Ishikawa (cell line): ENCODE data around the gene JPH3.

Experiments used
- CEBPB ChIP-seq: IDR thresholded peaks from 2 replicates; pipeline ENCODE4 v1.6.1; 2012
- CREB1 ChIP-seq: IDR thresholded peaks from 2 replicates; pipeline ENCODE4 v1.6.1; 2012; ENCODE audit warnings: low read depth
- EP300 ChIP-seq: IDR thresholded peaks from 2 replicates; pipeline ENCODE4 v1.6.1; 2012; ENCODE audit warnings: borderline replicate concordance
- MAX ChIP-seq: IDR thresholded peaks from 2 replicates; pipeline ENCODE4 v1.6.1; 2012
- RAD21 ChIP-seq: IDR thresholded peaks from 2 replicates; pipeline ENCODE4 v1.6.1; 2012; ENCODE audit warnings: low read depth
- TAF1 ChIP-seq: IDR thresholded peaks from 2 replicates; pipeline ENCODE4 v1.6.1; 2012; ENCODE audit warnings: low read depth, mild to moderate bottlenecking
- TCF12 ChIP-seq: IDR thresholded peaks from 2 replicates; pipeline ENCODE4 v1.6.1; 2012; ENCODE audit warnings: low read depth
- YY1 ChIP-seq: IDR thresholded peaks from 2 replicates; pipeline ENCODE4 v1.6.1; 2012; ENCODE audit warnings: low read depth
- TF ChIP-seq, protein P1 (sequence below): IDR thresholded peaks from 2 replicates; pipeline ENCODE4 v1.6.1; 2012; ENCODE audit warnings: low read depth, mild to moderate bottlenecking
- TF ChIP-seq, protein P2 (sequence below): IDR thresholded peaks from 2 replicates; pipeline ENCODE4 v1.6.1; 2012

DNA sequence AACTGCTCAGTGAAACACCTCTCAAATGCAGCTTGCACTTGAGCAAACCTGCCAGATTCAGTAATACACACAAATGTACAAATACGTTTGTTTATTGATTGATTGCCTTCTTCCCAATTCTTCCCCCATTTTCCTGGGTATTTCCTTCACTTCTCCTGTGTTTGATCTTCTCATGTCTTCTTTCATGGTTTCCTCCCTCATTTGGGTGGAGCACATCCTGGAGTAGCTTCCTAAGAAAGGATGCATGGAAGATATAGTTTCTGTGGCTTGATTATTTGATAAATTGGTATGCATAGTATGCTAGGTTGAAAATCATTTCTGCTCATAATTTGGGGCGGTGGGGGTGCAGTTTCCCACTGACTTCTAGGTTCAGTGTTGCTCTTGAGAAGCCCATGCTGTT is 28.8 kb downstream of the JPH3 start:
- TF ChIP-seq CREB1 (no peak), TAF1 (no peak), TCF12 (no peak), CEBPB (no peak), MAX (no peak), EP300 (no peak), YY1 (no peak), RAD21 (no peak)
- TF ChIP-seq, protein P1, sequence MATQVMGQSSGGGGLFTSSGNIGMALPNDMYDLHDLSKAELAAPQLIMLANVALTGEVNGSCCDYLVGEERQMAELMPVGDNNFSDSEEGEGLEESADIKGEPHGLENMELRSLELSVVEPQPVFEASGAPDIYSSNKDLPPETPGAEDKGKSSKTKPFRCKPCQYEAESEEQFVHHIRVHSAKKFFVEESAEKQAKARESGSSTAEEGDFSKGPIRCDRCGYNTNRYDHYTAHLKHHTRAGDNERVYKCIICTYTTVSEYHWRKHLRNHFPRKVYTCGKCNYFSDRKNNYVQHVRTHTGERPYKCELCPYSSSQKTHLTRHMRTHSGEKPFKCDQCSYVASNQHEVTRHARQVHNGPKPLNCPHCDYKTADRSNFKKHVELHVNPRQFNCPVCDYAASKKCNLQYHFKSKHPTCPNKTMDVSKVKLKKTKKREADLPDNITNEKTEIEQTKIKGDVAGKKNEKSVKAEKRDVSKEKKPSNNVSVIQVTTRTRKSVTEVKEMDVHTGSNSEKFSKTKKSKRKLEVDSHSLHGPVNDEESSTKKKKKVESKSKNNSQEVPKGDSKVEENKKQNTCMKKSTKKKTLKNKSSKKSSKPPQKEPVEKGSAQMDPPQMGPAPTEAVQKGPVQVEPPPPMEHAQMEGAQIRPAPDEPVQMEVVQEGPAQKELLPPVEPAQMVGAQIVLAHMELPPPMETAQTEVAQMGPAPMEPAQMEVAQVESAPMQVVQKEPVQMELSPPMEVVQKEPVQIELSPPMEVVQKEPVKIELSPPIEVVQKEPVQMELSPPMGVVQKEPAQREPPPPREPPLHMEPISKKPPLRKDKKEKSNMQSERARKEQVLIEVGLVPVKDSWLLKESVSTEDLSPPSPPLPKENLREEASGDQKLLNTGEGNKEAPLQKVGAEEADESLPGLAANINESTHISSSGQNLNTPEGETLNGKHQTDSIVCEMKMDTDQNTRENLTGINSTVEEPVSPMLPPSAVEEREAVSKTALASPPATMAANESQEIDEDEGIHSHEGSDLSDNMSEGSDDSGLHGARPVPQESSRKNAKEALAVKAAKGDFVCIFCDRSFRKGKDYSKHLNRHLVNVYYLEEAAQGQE: no peak
- TF ChIP-seq, protein P2, sequence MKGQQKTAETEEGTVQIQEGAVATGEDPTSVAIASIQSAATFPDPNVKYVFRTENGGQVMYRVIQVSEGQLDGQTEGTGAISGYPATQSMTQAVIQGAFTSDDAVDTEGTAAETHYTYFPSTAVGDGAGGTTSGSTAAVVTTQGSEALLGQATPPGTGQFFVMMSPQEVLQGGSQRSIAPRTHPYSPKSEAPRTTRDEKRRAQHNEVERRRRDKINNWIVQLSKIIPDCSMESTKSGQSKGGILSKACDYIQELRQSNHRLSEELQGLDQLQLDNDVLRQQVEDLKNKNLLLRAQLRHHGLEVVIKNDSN: no peak
